IPS-15b (cell line): ENCODE measurements around the gene AP4E1.
"Not testable (repeated sequence)": the region's sequence is repeated elsewhere in the genome, so short reads cannot be mapped to it uniquely, and the experiment has no call there.

Experiments used
- H3K27me3 ChIP-seq: one replicate; pipeline ENCODE4 v1.6.1; 2013; ENCODE audit warnings: low read length; ENCODE audit not compliant: control insufficient read depth, insufficient read depth
- H3K36me3 ChIP-seq: one replicate; pipeline ENCODE4 v1.6.1; 2013; ENCODE audit warnings: low read length; ENCODE audit not compliant: control insufficient read depth, insufficient read depth
- H3K4me1 ChIP-seq: one replicate; pipeline ENCODE4 v1.6.1; 2013; ENCODE audit warnings: mild to moderate bottlenecking, low read length; ENCODE audit not compliant: control insufficient read depth, insufficient read depth
- H3K4me3 ChIP-seq: one replicate; pipeline ENCODE4 v1.5.1; 2013; ENCODE audit warnings: low read depth, low read length
- H3K9ac ChIP-seq: one replicate; pipeline ENCODE4 v1.6.1; 2013; ENCODE audit warnings: low read depth, mild to moderate bottlenecking, low read length
- H3K9me3 ChIP-seq: one replicate; pipeline ENCODE4 v1.6.1; 2013; ENCODE audit warnings: mild to moderate bottlenecking, low read length; ENCODE audit not compliant: control insufficient read depth, insufficient read depth

Gene AP4E1

DNA sequence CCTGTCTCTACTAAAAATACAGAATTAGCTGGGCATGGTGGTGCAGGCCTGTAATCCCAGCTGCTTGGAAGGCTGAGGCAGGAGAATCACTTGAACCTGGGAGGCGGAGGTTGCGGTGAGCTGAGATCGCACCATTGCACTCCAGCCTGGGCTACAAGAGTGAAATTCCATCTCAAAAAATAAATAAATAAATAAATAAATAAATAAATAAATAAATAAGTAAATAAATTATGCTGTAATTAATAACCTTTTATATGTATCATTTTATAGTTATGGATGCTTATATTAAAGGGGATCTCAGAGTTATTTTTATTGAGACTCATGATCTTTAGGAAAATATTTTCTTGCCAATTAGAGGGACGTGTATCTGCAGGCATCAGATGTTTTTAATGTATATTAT lies 10.9 kb downstream of the AP4E1 start:
- H3K36me3 ChIP-seq, H3K9me3 ChIP-seq, H3K4me1 ChIP-seq, H3K4me3 ChIP-seq, H3K9ac ChIP-seq, H3K27me3 ChIP-seq: not testable (repeated sequence)

DNA sequence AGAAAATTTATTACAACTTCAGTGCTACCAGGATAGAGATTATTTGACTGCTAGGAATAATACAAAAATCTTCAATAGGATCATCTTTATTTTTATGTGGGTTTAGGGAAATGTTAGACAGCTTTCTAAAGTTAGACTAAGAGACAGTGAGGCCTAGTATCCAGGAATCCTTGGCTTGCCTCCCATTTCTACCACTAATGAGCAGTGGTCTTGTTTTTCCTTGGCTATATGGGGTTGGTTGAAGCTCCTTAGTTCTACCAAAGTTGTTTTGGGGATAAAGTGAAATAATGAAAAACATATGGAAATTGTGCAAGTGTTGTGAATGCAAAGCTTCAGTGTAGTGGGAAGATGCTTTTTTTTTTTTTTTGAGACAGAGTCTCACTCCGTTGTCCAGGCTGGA lies 16.8 kb downstream of the AP4E1 start:
- H3K4me1 ChIP-seq, result no peaks in the 10 kb centered on the region
- no peak overlapping the region for H3K4me3 ChIP-seq
- H3K36me3 ChIP-seq, result no peaks in the 10 kb centered on the region
- H3K9me3 ChIP-seq, result no peaks in the 10 kb centered on the region
- H3K27me3 ChIP-seq, result no peaks in the 10 kb centered on the region
- H3K9ac ChIP-seq, result no peak overlapping the region

DNA sequence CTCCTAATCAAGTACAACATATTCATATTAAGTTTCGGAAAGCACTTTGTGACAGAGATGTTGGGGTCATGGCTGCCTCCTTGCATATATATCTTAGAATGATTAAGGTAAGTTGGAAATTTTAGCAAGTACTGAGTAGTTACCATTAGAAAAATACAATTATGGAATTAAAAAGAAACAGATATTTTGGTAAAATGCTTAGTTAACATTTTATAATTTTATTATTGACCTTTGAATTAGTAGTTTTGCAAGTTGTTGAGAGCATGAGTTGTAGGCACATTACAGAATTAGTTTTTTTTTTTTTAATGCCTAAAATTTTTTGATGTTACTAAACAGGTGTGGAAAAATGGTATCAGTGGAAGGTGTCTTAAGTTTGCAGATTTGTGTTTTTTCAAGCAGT lies 20.6 kb downstream of the AP4E1 start:
- Histone ChIP-seq H3K4me3 (no peak overlapping the region), H3K9ac (no peak overlapping the region), H3K9me3 (no peaks in the 10 kb centered on the region), H3K27me3 (no peaks in the 10 kb centered on the region), H3K4me1 (no peaks in the 10 kb centered on the region), H3K36me3 (no peaks in the 10 kb centered on the region)

DNA sequence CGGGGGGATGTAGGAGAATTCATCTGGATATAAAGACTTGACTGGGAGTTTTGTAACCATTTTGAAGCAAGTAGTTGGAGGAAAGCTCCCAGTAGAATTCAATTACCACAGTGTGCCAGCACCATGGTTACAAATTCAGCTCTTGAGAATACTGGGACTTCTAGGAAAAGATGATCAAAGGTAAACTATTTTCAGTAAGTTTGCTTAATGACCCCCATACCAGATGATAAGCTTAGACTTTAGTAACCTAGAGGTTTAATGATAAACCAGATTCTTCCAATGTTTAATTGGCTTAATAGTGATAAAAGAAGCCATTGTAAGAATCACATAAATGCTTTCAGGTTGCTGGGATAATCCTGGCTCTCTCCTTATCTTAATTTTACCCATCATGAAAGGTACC lies 22.3 kb downstream of the AP4E1 start:
- Histone ChIP-seq H3K4me3 (no peak overlapping the region), H3K9me3 (no peaks in the 10 kb centered on the region), H3K27me3 (no peaks in the 10 kb centered on the region), H3K9ac (no peak overlapping the region), H3K36me3 (no peaks in the 10 kb centered on the region), H3K4me1 (no peaks in the 10 kb centered on the region)

DNA sequence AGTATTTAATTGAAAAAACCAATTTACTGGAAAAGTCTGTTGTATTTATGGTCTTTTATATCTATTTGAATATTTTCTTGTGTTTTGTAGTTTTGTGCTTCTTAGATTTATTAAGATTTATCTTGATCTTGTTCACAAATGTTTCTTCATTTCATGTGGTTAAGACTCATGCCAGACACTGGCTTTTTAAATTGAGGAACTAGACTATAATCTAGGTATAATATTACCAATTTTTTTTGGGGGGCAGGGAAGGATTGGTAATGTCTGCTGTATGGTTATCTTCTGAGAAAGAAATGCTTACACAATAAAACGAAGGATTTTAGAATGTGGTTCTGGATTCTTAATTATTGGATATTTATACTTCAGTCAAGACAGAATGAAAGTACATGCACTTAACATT lies 24.9 kb downstream of the AP4E1 start:
- Histone ChIP-seq H3K9ac (no peak overlapping the region), H3K9me3 (no peaks in the 10 kb centered on the region), H3K27me3 (no peaks in the 10 kb centered on the region), H3K36me3 (no peaks in the 10 kb centered on the region), H3K4me3 (no peak overlapping the region), H3K4me1 (no peaks in the 10 kb centered on the region)

DNA sequence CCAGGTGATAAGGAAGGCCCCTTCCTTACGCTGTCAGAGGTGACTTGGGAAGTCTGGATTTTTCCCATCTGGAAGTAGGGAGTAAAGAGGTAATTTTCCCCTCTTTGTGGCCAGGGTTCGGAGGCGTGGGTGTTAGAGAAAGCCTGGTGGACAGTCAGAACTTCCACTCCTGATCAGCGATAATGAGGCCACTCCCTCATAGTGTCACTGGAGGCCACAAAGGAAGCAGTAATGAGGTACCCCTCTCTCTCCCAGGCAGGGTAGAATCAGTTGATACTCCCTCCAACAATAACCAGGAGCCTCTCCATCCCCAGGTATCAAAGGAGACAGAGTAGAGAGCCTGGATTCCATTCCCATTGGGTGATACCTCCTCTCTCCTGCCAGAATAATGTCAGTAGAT lies 30.0 kb downstream of the AP4E1 start:
- Histone ChIP-seq H3K4me3 (no peak overlapping the region), H3K4me1 (no peaks in the 10 kb centered on the region), H3K36me3 (no peaks in the 10 kb centered on the region), H3K9ac (no peak overlapping the region), H3K9me3 (no peaks in the 10 kb centered on the region), H3K27me3 (no peaks in the 10 kb centered on the region)

DNA sequence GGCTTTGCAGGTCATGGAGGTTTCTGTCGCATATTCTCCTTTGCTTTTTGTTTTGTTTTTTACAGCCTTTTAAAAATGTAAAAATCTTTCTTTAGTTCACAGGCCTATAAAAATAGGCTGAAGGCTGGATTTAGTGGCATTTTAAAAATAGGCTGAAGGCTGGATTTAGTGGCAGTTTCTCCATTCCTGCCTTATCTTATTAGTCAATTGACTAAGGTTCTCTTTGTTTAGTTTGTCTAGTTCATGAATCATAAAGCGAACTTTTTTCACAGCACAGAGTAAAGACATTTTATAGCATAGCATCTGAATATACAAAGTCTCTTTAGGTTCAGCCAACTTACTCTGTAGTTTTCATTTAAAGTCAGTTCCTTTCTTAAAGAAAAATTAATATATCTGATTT lies 31.4 kb downstream of the AP4E1 start:
- H3K9ac ChIP-seq, result no peak overlapping the region
- no peaks in the 10 kb centered on the region for H3K4me1 ChIP-seq
- no peaks in the 10 kb centered on the region for H3K36me3 ChIP-seq
- no peak overlapping the region for H3K4me3 ChIP-seq
- H3K27me3 ChIP-seq, result no peaks in the 10 kb centered on the region
- no peaks in the 10 kb centered on the region for H3K9me3 ChIP-seq

DNA sequence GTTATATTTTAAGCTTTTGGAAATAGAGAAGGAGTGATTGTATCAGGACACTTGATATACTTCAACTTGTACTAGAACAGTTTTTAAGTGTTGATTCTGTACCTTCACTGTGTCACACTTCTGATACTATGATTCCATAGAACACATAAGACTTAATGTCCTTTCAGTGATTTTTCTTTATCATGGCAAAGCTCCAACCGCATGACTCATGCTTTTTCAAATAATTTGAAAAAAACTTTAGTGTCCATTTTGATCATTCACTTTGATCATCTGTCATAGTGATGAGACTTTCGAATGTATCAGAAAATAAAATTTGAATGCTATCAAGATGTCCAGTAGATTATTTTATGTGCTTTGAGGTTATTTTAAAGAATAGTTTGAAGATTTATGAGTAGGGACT lies 32.0 kb downstream of the AP4E1 start:
- H3K9me3 ChIP-seq, result no peaks in the 10 kb centered on the region
- no peaks in the 10 kb centered on the region for H3K4me1 ChIP-seq
- H3K4me3 ChIP-seq, result no peak overlapping the region
- no peak overlapping the region for H3K9ac ChIP-seq
- H3K36me3 ChIP-seq, result no peaks in the 10 kb centered on the region
- H3K27me3 ChIP-seq, result no peaks in the 10 kb centered on the region

DNA sequence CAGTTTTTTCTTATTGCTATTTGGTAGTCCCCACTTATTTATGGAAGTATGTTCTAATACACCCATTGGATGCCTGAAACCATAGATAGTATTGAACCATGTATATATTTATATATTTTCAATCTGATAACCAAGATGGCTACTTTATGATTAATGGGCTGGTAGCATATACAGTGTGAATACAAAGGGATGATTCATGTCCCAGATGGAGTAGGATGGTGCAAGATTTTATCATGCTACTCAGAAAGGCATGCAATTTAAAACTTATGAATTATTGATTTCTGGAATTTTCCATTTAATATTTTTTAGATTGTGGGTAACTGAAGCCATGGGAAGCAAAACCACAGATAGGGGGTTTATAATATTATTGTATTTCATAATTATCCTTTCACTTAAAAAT lies 35.2 kb downstream of the AP4E1 start:
- no peaks in the 10 kb centered on the region for H3K27me3 ChIP-seq
- H3K36me3 ChIP-seq, result no peaks in the 10 kb centered on the region
- no peaks in the 10 kb centered on the region for H3K9me3 ChIP-seq
- no peak overlapping the region for H3K4me3 ChIP-seq
- no peaks in the 10 kb centered on the region for H3K4me1 ChIP-seq
- H3K9ac ChIP-seq, result no peak overlapping the region

DNA sequence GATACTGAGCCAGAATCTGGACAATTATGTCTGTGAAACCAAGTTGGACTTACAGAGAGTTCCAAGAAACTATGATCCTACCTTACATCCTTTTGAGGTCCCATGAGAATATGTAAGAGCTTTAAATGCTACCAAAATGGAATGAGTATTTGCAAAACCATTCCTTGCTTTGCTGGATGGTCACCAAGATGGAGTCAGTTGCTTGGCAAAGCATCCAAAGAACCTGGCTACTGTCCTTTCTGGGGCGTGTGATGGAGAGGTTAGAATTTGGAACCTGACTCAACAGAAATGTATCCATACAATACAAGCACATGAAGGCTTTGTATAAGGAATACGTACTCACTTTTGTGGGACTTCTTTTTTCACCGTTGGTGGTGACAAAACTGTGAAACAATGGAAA lies 36.2 kb downstream of the AP4E1 start:
- H3K4me3 ChIP-seq, result no peak overlapping the region
- H3K27me3 ChIP-seq, result no peaks in the 10 kb centered on the region
- no peaks in the 10 kb centered on the region for H3K9me3 ChIP-seq
- no peak overlapping the region for H3K9ac ChIP-seq
- no peaks in the 10 kb centered on the region for H3K36me3 ChIP-seq
- H3K4me1 ChIP-seq, result no peaks in the 10 kb centered on the region

DNA sequence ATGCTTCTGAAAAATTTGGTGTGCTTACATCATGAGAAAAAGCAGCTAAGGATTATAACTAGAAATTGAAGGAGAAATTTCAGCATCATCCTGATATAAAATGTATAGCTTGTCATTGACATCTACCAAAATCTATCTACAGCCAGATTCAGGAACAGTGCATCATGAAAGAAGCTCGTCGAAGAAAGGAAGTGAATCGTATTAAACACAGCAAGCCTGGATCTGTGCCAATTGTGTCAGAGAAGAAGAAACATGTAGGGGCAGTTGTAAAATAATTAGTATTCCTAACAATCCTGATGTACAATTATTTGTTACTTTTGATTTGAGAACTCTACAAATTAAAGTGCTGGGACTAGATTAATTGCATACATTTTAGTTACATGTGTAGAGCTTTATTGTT lies 37.2 kb downstream of the AP4E1 start:
- no peaks in the 10 kb centered on the region for H3K36me3 ChIP-seq
- H3K4me3 ChIP-seq, result no peak overlapping the region
- H3K9me3 ChIP-seq, result no peaks in the 10 kb centered on the region
- H3K27me3 ChIP-seq, result no peaks in the 10 kb centered on the region
- no peaks in the 10 kb centered on the region for H3K4me1 ChIP-seq
- no peak overlapping the region for H3K9ac ChIP-seq

DNA sequence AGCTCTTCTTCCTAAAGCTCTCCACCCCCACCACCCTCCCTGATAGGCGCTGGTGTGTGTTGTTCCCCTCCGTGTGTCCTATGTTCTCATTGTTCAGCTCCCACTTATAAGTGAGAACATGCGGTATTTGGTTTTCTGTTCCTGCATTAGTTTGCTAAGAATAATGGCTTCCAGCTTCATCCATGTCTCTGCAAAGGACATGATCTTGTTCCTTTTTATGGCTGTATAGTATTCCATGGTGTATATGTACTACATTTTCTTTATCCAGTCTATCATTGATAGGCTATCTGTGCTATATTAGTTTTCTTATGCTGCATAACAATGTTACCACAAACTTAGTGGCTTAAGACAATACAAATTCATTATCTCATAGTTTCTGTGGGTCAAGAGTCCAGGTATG lies 42.3 kb downstream of the AP4E1 start:
- H3K4me3 ChIP-seq, H3K9ac ChIP-seq, H3K4me1 ChIP-seq, H3K36me3 ChIP-seq, H3K9me3 ChIP-seq, H3K27me3 ChIP-seq: not testable (repeated sequence)

DNA sequence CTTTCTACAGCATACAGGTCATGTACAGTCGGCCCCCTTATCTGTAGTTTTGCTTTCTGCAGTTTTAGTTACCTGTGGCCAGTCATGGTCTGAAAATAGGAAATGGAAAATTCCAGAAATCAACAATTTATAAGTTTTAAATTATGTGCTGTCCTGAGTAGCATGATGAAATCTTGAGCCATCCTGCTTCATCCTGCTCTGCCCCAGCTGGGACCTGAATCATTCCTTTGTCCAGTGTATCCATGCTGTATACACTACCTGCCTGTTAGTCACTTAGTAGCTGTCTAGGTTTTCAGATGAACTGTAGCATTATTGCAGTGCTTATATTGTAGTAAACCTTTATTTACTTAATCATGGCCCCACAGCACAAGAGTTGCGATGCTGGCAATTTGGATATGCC lies 44.8 kb downstream of the AP4E1 start:
- no peaks in the 10 kb centered on the region for H3K9me3 ChIP-seq
- H3K4me1 ChIP-seq, result no peaks in the 10 kb centered on the region
- no peak overlapping the region for H3K4me3 ChIP-seq
- H3K27me3 ChIP-seq, result no peaks in the 10 kb centered on the region
- H3K9ac ChIP-seq, result no peak overlapping the region
- no peaks in the 10 kb centered on the region for H3K36me3 ChIP-seq
